ENCODE measurements around the gene PSMD5.

The PSMD5 gene

DNA sequence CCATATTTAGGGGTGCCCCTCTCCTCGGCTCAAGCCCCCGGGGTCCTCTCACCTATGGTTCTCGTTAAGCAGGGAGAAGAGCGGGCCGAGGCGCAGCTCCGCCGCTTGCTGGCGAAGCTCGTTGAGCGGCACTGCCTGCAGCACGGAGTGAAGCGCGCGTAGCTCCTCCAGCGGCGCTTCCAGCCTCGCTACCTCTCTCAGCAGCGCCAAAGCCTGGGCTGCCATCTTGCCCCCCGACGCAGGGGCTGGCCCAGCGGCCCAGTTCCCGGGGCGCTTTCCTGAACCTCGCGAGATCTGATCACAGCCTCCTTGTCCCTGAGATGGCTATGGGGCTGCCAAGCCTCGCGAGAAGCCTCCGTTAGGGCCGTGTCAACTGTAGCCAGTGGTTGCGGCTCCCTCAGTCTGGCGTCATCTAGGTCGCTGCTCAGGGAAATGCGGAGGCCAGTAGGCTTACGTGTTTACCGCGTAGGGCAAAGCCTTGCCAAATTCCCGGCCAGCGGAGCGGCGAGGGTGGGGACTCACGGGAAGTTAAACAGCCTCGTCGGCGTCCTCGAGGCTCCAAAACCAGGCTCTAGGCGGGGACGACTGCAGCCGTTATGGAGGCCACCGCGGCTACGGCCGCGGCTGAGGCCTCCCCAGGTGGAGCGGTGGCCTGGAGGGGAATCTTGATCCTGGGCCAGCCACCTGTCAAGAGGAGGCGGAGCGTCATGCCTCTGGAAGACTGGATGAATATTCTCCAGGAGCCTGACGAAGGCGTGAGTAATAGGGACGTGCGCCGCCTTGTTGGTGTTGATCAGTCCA is at the start of gene PSMD5:
TSS of gene PSMD5 (minus strand) at position 238 of the 801 bp plus-strand sequence. CDS start at position 225, 13 bp downstream.
- peak; percentile 94 for DNase-seq

DNA sequence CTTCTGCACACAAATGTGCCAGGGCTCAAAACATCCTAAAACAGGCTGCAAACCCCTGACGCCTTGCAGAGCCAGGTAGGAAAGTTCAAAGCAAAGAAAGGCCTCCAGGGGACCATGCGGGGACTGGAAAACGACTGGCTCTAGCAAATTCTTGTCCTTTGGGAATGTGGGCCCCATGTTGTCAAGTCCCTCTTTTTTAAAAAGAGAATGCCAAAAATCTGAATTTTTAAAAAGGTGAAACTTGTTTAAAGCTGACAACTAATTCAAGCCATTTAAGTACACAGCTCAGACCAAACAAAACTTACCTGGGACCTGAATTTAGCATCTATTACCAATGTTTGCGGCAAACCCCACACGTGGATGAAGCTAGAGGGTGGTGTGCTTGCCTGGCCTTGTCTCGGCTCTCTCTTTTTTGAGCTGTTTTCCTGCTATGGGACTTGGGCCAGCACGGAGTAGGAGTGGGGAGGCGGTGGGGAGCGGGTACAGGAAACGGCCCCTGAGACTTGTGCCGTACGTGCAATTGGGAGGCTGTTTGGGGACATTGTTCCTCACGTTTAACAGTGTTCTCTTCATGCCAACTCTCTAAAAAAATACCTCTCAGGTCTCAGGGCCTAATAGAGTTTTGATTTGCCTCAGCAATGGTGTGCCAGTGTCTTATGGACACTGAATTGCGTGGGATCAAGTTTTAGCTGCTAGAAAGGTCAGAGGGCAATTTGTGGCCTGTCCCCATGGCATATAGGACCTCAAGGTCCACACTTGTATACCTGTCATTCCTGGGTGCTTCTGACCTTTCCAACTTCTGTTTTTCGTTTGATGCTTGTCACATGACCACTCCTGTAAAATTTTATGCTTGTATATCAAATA is 49.4 kb upstream of the PSMD5 start:
- DNase-seq, result no peak

DNA sequence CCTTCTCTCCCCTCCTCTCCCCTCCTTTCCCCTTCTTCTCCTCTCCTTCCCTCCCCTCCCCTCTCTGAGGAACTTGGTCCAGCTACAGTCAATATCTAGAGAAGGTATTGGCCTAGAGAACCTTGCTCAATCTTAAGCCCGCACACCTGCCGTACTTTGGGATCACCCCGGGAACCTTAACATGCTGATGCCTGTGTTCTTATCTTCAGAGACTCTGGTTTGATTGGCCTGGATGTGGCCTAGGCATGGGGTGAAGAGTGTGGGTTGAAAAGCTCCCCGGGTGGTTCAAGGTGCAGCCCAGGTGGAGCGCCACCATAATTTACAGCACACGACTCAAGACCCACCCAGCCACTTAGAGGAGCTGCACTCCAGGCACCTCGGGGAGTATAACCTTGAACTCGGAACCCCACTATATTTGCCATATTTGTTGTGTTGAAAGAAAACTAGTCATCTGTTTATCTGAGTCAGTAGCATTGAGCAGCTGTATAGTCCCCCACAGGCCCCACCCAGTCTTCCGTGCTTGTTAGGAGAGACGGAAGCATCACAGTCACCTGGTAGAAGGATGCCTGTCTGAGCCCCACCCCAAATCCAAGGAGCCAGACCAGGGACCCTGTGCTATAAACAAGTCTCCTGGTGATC is 48.6 kb upstream of the PSMD5 start:
- DNase-seq, result no peak

DNA sequence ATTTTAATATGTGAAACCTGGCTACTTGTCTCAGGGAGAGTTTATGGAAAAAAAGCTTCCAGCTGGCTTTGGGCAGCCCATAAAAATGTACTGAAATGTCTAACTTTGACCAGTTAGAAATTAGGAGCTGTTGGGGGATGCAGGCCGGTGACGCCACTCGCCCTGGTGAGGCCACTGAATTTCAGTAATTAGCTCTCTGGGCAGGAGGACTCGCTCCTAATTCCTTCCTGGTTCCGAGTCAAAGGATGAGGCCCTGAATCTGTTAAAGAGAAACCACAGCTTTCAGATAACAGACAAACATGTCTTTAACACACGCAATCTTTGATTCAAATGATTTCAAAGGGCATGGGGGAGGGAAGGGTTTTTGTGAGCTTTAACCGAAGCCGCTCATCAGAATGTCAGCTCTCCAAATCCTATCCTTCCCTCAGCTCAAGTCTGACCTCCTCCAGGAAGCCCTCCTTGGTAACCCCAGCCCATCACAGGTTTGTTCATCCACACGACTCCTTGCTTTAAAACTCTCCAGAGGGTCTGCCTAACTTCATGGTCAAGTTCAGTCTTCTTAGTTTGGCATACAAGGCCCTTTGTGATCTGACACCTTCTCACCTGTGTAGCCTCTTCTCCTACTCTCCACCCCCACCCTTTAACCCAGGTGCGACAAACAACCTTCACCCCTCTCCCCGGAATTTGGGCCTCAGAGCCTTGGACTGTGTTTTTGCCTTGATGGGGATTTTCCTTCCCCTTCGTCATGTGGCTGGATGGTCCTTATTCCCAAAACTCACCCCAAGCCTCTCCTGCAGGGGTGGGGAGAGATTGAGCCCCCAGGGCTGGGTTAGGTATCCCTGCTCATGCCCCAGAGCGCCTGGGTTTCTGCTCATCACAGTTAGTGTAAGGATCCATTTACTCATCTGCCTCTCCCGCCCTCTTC is 47.9 kb upstream of the PSMD5 start:
- peak; percentile 5 for DNase-seq

DNA sequence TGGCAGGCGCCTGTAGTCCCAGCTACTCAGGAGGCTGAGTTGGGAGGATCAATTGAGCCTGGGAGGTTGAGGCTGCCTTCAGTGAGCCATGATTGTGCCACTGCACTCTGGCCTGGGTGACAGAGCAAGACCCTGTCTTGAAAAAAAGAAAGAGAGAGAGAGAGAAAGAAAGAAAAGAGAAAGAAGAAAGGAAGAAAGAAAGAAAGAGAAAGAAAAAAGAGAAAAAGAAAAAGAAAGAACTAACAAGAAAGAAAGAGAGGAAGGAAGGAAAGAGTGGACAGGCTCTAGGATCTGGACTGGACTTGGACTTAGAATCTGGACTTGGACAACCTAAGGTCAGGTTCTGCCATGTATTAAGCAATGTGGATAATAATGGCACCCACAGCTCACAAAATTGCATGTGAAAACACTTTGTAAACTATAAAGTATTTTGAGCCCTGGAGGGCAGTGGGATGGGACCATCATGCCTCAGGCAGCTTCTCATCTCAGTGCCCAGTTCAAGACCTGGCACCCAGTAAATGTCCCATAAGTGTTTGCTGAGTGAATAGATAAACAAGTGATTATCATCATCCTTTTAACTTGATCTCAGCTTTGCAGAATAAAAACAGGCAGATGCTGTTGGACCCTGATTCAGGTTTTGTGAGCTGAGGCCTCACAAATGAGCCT is 47.0 kb upstream of the PSMD5 start:
- no peak for DNase-seq

DNA sequence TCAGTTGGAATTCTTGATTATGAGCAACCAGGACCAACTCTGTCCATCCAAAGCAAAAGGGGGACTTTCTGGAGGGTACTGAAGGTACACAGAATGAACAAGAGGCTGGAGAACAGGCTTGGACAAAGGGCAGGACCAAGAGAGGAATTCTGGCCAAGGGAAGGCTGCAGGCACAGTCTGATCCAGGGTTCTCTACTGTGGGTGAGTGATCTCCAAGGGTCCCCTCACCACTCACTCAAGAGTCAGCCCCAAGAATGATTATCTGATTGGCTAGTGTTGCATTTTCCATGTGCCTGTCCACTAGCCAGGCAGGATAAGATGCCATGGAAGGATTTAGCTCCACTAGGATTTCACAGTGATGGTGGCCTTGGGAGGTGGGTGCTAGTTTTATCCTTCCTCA is 45.9 kb upstream of the PSMD5 start:
- DNase-seq, result no peak

DNA sequence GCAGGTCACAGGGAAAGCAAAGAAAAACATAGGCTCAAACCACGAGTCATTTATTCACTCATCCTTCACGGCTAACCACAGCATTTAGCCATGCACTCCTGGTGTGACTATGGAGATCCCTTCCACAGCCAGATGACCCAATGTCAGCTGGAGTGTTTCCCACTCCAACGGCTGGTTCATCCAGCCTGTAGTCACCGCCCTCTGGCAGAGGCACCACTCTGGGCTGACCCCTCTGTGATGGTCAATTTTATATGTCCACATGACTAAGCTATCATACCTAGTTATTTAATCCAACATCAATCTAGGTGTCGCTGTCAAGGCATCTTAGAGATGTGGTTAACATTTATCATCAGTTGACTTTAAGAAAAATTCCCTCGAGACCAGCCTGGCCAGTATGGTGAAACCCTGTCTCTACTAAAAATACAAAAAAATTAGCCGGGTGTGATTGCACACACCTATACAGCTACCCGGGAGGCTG is 43.8 kb upstream of the PSMD5 start:
- DNase-seq, result no peak

DNA sequence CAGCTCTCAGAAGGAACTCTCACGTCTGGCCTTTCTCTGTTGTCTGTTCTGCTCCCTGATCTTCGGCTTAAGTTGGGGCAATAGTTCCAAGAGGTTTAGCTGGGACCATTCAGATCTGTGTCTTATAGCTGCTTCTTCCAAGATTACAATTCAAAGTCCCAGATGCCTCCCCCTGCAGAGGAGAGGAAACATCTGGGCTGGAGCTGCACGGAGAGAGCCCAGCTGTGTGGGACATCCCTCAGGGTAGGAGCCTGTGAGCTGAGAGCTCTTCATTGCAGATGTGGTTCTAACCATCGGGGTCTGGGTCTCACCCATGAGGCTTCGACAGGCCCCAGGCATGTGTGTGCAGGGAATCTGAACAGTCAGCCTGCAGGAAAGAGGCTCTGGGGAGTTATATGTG is 43.2 kb upstream of the PSMD5 start:
- DNase-seq, result no peak

DNA sequence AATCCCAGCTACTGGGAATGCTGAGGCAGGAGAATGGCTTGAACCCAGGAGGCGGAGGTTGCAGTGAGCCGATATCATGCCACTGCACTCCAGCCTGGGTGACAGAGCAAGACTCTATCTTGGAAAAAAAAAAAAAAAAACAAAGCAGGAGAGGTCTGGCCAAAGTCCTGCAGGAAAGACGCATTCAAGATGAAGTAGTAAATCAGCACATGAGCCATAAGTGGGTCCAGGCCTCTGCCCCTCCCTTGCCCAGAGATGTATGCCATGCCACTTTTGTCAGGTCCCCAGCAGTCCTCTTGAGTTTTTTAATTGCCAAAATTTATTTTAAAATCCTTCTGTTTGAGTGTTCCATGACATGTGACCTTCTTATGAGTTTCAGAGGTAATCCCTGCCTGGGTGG is 42.7 kb upstream of the PSMD5 start:
- no peak for DNase-seq

DNA sequence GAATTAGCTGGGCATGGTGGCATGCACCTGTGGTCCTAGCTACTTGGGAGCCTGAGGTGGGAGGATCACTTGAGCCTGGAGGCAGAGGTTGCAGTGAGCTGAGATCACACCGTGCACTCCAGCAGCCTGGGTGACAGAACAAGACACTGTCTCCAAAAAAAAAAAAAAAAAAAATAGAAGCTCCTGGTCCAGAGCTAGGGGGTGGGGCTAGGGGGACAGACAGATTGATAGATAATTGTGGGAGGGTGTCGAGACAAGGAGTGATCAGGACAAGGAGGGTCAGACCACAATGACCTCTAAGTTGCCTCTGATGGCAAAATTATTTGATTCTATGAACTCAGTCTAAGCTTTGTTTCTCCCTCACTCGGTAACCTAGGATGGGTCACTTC is 40.9 kb upstream of the PSMD5 start:
- no peak for DNase-seq

DNA sequence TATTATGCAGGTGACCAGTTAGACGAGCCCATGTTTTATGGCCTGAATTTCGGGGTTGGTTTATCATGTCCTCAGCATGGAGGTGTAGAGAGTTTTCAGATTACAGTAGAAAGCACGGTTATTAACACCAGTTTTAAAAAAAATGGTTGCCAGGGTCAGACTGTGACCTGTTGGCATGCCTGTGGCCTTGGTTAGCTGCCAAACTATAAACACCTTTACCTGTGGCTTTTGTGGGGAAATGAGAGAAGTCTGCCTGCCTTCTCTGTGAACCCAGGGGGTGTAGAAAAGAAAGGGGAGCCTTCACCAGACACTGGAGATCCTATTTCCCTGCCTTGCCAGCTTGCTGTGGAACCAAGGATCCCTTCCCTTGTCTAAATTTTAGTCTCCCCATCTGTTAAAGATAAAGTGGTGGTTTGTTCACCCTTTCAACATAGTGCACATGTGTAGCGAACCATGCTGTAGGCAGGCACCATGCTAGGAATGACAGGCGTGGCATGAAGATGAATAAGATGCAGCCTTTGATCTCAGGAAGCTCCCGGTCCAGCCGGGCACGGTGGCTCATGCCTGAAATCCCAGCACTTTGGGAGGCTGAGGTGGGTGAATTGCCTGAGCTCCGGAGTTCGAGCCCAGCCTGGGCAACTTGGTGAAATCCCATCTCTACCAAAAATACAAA is 40.3 kb upstream of the PSMD5 start:
- DNase-seq, result no peak

DNA sequence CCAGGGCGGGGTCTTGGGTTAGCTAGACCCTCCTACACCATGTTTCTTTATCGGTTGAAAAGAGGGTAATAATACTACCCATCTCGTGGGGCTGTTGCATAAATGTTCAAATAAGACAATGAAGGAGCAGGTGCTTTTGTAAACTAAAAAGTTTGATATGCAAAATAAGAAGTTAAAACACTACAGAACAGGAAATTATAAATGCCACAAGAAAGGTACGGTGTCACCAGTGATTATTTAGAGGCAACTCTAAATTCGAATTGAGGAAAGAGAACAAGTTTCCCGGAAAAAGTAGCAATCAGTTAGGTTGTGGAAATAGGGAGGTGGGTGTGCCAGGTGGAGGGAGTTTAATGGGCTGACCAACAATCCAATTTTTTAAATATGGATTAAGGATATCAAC is 36.7 kb upstream of the PSMD5 start:
- no peak for DNase-seq

DNA sequence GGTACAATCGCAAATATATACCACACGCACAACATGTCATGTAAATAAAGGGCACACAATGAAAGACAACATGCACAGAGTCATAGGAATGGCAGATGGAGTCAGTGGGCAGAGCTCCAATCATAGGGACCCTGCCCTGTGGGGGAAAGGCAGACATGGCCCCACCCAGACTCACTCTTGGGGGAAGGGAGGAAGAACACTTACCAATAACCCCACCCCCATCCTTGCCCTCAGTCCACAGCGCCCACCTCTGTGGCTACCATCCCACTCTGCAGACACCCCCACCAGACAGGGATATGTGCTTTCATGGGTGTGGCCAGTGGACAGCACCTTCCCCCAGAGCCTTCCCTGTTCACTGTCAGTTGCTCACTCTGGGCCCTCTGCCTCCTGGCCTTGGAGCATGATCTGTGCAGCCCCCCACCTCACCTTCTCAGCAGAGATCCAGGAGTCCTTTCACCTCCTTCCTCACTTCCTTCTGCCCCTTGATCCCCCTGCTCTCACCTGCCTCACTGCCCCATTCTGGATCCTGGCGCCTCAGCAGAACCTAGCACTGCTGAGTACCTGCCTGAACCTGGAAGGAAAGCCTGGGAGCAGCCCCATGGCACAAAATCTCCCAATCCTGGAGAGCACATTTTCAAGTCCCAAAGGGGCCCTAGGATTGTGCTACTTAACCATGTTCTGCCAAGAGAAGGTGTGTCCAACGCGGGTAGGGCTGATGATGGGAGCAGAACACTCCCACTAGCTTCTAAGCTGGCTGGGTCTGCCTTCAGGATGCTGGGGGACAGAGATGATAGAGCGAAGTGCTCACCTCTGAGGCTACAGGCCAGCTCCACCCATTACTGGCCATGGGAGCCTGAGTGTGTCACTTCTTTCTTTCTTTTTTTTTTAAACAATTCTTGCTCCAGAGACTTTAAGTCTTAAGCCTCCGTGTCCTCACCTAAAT is 35.7 kb upstream of the PSMD5 start:
- no peak for DNase-seq

DNA sequence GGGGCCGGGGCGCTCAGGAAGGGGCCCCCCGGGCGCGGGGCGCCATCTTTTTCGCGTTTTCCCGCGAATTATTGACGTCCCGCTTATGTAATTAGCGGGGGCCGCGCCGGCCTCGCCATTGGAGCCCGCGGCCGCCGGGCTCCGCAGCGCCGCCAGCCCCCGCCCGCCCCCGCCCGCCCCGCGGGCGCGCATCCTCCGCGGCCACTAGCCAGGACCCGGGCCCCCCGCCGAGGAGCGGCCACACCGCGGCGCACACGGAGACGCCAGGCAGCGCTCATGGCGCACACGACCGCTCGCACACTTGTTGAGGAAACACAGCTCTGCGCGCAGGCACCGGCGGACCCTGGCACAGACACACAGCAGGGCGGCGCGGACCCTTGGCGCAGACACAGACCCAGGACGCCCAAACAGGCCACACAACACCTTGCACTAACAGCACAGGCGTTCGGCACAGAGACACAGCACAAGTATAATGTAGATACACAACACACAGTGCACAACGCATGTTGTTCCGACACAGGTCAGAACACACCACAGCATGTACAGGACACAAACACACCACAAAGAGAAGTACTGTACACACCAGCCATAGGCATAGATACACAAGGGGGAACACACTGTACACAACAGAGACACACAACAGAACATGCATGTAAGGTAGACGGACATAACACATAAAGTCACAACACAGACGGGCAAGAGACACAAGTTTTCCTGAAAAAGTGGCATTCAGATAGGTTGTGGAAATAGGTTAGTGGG is 34.7 kb upstream of the PSMD5 start:
- DNase-seq, result peak; percentile 58

DNA sequence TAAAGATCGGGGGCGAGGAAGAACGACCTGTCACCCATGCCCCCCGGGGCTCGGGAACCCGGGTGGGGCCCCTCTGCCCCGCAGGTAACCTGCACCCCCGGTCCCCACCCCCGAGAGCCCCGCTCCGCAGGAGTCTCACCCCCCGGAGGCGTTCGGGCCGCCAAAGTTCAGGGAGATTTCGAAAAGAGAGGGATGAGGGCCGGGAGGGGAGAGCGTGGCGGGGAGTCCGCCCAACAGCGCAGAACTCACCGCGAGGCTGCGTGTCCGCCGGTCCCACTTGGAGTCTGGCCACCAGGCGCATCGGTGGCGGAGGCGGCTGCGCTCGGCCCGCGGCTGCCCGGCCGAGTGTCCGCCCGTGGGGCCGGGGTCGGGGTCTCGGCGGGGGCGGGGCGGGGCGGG is 34.1 kb upstream of the PSMD5 start, which contains the start of gene PHF19:
TSS of gene PHF19 (minus strand) at position 347 of the 399 bp plus-strand sequence. CDS start 2,447 bp downstream, outside the sequence.
- DNase-seq, result no peak

DNA sequence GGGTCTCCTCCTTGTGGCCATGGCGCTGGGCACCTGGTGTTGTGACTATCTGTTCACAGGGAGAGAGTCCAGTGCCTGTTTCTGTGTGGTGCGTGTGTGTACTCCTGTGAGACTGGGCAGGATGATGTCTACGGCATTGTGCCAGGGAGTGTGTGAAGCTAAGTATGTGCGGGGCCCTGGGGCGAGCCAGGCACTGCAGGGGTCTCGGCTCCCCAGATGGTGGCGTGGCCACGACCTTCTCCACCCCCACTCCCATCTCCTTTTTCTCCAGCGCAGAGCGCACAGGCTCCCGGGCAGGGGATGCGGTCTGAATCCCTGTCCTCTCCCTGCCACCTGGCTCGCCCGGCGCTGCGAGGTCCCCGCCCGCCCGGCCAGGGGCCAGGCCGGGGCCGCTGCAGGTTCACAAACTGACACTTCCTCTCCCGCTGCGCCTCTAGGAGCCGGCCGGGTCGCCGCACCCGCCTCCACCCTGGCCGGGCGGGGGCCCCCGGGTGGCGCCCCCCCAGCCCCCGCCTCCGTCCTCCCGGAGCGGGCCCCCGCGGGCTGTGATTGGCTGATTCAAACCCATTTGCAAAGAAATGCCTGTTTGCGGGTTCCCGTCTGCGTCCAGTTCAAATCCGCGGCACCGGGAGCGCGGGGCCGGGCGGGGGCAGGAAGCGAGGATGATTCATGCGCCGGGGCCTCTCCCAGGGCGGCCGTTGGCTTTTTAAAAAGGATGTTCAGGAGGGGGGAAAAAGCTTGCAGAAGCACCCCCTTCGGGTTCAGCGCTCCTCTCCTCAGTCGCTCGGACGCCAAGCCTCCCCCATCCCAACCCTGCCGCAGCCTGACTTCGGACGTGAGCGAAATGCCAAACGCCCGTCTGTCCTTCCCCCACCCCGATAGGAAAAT is 33.5 kb upstream of the PSMD5 start:
- DNase-seq, result peak; percentile 85

DNA sequence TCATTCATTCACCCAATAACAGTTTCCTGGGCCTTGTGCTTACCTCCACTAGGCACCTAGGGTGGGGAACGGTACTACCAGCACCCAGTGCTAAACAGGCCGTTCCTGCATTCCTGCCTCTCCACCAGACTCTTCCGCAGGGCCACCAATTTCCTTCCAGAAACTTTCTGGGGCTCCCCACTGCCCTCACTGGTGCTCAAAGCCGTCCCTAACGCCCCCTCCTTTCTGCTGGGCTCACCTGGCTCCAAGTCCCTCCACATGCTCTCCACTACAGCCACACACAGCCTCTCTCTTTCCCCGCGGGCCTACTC is 32.9 kb upstream of the PSMD5 start:
- no peak for DNase-seq

DNA sequence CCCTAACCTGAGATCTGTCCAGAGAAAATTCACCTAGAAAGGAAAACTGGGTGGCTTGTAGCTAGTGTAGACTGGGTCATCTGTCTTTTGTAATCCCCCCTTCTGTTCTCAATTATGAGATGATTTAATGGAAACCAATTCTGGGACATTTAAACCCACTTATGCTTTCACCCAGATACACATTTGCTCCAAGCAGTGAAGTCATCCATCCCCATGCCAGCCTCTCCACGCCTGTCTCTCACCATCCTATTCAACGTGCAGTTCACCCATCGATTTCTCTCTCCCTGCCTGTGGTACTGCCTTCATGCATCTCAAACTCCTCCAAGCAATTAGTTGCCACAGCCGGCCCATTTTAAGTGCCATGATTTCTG is 32.5 kb upstream of the PSMD5 start:
- no peak for DNase-seq
